Epithelial cell of proximal tubule (primary cell): ENCODE measurements around the gene POU6F2. TPM values are rescaled to one million over a fixed set of nuclear protein-coding genes. Genes with fewer than 3 reads are reported as not detected.
A peak's percentile ranks its signal among the peaks of the same experiment; 100 is the strongest.

Experiments
- DNase-seq: peaks from one replicate; pipeline ENCODE4 v3.0.0-alpha.2; 2011; ENCODE audit warnings: low read depth
- H3K4me3 ChIP-seq: 2 replicates; pipeline ENCODE4 v1.5.1; 2011; ENCODE audit warnings: low read depth, mild to moderate bottlenecking, low read length
- CTCF ChIP-seq: conservative IDR thresholded peaks from 2 replicates; pipeline ENCODE4 v1.5.1; 2012; ENCODE audit warnings: low read depth, mild to moderate bottlenecking, low read length
- total RNA-seq: library from RNA; depleted of rRNA; stranded (reverse); fragments of >200 nt; gene quantifications from 2 replicates; pipeline ENCODE4 v1.2.3, GENCODE V29; 2015

POU6F2 gene
- total RNA-seq, 1 donor from 2014 or later = not detected

- DNase-seq = peak; percentile 33
- no peak overlapping the region for H3K4me3 ChIP-seq
- TF ChIP-seq CTCF = peak; percentile 91
Measured at GRCh38 chr7:39465055-39465929, 487.6 kb downstream of the POU6F2 start.

- no peak overlapping the region for H3K4me3 ChIP-seq
- TF ChIP-seq CTCF = no peak
- no peak for DNase-seq
Measured at GRCh38 chr7:39468261-39468660, 490.6 kb downstream of the POU6F2 start.

GRCh38 chr7:39468808-39469374 lies 491.2 kb downstream of the POU6F2 start:
- TF ChIP-seq CTCF = no peak
- H3K4me3 ChIP-seq = no peak overlapping the region
- no peak for DNase-seq

GRCh38 chr7:39480901-39481300 lies 503.2 kb downstream of the POU6F2 start:
- TF ChIP-seq CTCF = no peak
- no peak overlapping the region for H3K4me3 ChIP-seq
- no peak for DNase-seq

GRCh38 chr7:39488467-39489393 lies 511.0 kb downstream of the POU6F2 start:
- no peak for TF ChIP-seq CTCF
- no peak overlapping the region for H3K4me3 ChIP-seq
- no peak for DNase-seq

- no peak for TF ChIP-seq CTCF
- DNase-seq = no peak
Measured at GRCh38 chr7:39490296-39490695, 512.6 kb downstream of the POU6F2 start.

More at GRCh38 chr7:39490296-39490695, 512.6 kb downstream of the POU6F2 start:
- H3K4me3 ChIP-seq = no peak overlapping the region
